ENCODE data around the gene DYNLT1. TPM values are rescaled to one million over a fixed set of nuclear protein-coding genes. Genes with fewer than 3 reads are reported as not detected.
"Not testable (repeated sequence)": the region's sequence is repeated elsewhere in the genome, so short reads cannot be mapped to it uniquely, and the experiment has no call there.

DYNLT1 gene
- total RNA-seq, 4 donors from 2014 or later = 78.7 to 107 (median 87.4) TPM

- DNase-seq = no peak
- Histone ChIP-seq H3K4me1 (peaks cover 0 to 36% (median 9%) of the 10 kb centered on the region in 3 donors), H3K27ac (no peak overlapping the region), H3K36me3 (no peaks in the 10 kb centered on the region), H3K27me3 (no peaks in the 10 kb centered on the region), H3K4me3 (no peak overlapping the region), H3K9me3 (no peaks in the 10 kb centered on the region)
- no peak for TF ChIP-seq CTCF (IDR thresholded peaks at IDR 0.05)
- intact Hi-C loops (cut with DNase I) = no loop called here
- 43 to 70% methylated on average over 5 of the region's 5 CpGs for WGBS, 2 donors
These were observed 40.3 kb upstream of the DYNLT1 start for GRCh38 chr6:158684745-158685324.

- intact Hi-C loops (cut with DNase I) = no loop called here
- peaks cover 0 to 36% (median 9%) of the 10 kb centered on the region in 3 donors for H3K4me1 ChIP-seq
- TF ChIP-seq POLR2A (IDR thresholded peaks at IDR 0.05) = no peak
- no peak for TF ChIP-seq CTCF (IDR thresholded peaks at IDR 0.05)
- no peaks in the 10 kb centered on the region for H3K36me3 ChIP-seq
- no peak overlapping the region for H3K27ac ChIP-seq
- H3K4me3 ChIP-seq = no peak overlapping the region
- WGBS, 2 donors = 79 to 90% methylated on average over 2 to 3 of the region's 5 CpGs
- no peak for DNase-seq
- H3K27me3 ChIP-seq = no peaks in the 10 kb centered on the region
- no peaks in the 10 kb centered on the region for H3K9me3 ChIP-seq
These were observed 39.8 kb upstream of the DYNLT1 start for GRCh38 chr6:158684311-158684710.

GRCh38 chr6:158680481-158680880 lies 35.9 kb upstream of the DYNLT1 start:
- Histone ChIP-seq H3K4me3 (no peak overlapping the region), H3K27ac (no peak overlapping the region), H3K36me3 (no peaks in the 10 kb centered on the region), H3K9me3 (no peaks in the 10 kb centered on the region), H3K4me1 (peaks cover 0 to 13% (median 0%) of the 10 kb centered on the region in 3 donors), H3K27me3 (no peaks in the 10 kb centered on the region)
- no peak for TF ChIP-seq CTCF (IDR thresholded peaks at IDR 0.05)
- no peak for TF ChIP-seq POLR2A (IDR thresholded peaks at IDR 0.05)
- DNase-seq = no peak
- intact Hi-C loops (cut with DNase I) = no loop called here
- WGBS, 2 donors = 93 to 94% methylated on average over 5 of the region's 6 CpGs

GRCh38 chr6:158680015-158680414 lies 35.5 kb upstream of the DYNLT1 start:
- no peaks in the 10 kb centered on the region for H3K27me3 ChIP-seq
- no peak overlapping the region for H3K27ac ChIP-seq
- H3K9me3 ChIP-seq = no peaks in the 10 kb centered on the region
- no peaks in the 10 kb centered on the region for H3K36me3 ChIP-seq
- H3K4me3 ChIP-seq = no peak overlapping the region
- WGBS, 2 donors = 92 to 100% methylated on average over 2 of the region's 2 CpGs
- TF ChIP-seq CTCF (IDR thresholded peaks at IDR 0.05) (no peak), POLR2A (IDR thresholded peaks at IDR 0.05) (no peak)
- intact Hi-C loops (cut with DNase I) = no loop called here
- peaks cover 0 to 8% (median 0%) of the 10 kb centered on the region in 3 donors for H3K4me1 ChIP-seq
- DNase-seq = no peak

- Histone ChIP-seq H3K4me3 (no peak overlapping the region), H3K9me3 (no peaks in the 10 kb centered on the region), H3K27ac (no peak overlapping the region), H3K36me3 (no peaks in the 10 kb centered on the region), H3K27me3 (no peaks in the 10 kb centered on the region), H3K4me1 (no peaks in the 10 kb centered on the region)
- no peak for DNase-seq
- intact Hi-C loops (cut with DNase I) = no loop called here
- 81 to 82% methylated on average over 8 to 11 of the region's 11 CpGs for WGBS, 2 donors
- TF ChIP-seq CTCF (IDR thresholded peaks at IDR 0.05) = no peak
- TF ChIP-seq POLR2A (IDR thresholded peaks at IDR 0.05) = no peak
These were observed 33.5 kb upstream of the DYNLT1 start for GRCh38 chr6:158677906-158678578.

- WGBS, 2 donors = 97% methylated on average over 3 of the region's 3 CpGs
- H3K4me1 ChIP-seq; DNase-seq; intact Hi-C loops (cut with DNase I); H3K9me3 ChIP-seq; H3K27me3 ChIP-seq; H3K27ac ChIP-seq; H3K4me3 ChIP-seq; H3K36me3 ChIP-seq: not testable (repeated sequence)
These were observed 32.6 kb upstream of the DYNLT1 start for GRCh38 chr6:158677094-158677493.
